Measurements from ENCODE around the gene RAP1GAP2.
"Not testable (repeated sequence)": the region's sequence is repeated elsewhere in the genome, so short reads cannot be mapped to it uniquely, and the experiment has no call there.

Gene RAP1GAP2

DNA sequence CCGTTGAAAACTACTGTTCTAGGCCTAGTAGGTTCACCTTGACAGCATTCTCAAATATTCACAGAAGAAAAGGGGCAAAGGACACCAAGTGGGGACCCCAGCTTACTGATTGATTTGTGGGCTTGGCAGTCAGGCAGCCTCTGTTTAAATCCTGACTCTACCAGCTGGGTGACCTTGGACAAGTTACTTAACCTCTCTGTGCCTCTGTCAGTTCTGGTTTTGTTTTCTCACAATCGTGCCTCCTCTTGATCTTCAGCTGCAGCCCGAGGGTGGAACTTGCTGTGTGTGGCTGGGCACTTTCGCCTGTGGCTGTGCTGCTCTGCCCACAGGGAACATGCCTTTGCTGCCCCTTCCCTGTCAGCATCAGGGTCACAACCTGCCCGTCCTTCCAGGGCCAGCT lies 17.8 kb downstream of the RAP1GAP2 start:
- DNase-seq (ENCODE audit: low read depth in 2 of 3, low spot score in 1 of 3): no peak

DNA sequence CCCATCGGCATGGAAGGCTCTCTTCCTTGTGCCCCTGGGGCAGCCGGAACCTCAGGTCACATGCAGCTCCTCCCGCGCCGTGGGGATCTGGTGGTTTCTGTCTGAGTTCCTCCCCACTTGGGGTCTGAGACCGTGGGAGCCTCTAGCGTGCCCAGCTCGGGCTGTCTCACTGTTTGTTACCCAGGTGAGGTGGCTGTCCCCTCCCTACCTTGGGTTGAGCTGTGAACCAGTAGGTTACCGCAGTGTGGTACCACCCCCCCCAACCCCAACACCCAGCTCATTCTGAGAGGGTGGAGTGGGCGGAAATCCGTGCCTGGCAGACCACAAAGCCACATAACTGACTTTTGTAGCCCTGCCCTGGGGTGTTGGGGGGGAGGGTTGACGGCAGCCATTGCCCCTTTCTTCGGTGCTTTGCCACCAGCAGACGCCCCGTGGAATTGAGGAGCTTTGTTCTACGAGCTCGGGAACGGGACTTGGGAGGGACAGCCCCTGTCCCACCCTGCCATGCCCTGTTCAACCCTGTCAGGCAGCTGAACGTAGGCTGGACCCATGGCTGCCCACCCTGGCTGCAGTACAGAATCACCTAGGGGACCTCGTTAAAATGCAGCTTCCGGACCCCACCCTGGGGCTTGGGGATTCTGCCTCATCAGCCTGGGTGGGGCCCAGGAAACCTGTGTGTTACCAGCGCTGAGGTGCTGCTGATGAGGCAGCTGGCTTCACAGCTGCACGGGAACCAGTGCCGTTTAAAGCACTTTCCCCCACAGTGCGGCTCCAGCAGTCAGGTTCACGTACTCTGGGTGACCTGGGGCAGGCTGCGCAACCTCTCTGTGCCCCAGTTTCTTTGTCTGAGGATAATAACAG lies 18.5 kb downstream of the RAP1GAP2 start:
- peak; percentile 71 to 79 (median 76) for DNase-seq (ENCODE audit: low read depth in 2 of 3, low spot score in 1 of 3)

DNA sequence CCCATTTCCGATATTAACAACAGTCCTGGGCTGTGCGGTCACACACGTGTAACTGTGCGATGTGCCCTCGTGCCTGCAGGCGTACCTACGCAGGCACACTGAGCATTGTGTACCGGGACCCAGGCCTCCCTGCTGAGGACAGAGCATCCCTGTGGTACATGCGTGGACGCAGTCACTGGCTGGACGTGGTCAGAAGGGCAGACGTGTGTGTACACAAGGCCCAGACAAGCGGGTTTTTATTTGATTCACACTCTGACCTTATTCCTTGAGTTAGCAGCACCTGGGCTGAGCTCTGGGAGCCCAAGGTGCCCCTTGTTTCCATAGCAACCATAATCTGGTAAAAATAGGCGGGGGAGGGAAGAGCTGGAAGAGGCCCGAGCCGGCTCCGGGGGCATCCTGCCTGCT lies 19.5 kb downstream of the RAP1GAP2 start:
- no peak for DNase-seq (ENCODE audit: low read depth in 2 of 3, low spot score in 1 of 3)

DNA sequence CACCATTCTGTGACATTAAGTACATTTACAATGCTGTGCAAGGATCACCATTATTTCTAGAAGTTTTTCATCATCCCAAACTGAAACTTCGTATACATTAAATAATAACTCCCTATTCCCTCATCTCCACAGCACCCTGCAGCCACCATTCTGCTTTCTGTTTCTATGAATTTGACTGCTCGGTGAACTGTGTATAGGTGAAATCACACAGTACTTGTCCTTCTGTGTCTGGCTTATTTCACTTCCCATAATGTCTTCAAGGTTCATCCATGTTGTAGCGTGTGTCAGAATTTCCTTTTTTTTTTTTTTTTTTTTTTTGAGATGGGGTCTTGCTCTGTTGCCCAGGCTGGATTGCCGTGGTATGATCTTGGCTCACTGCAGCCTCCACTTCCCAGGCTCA lies 20.4 kb downstream of the RAP1GAP2 start:
- no peak for DNase-seq (ENCODE audit: low read depth in 2 of 3, low spot score in 1 of 3)

DNA sequence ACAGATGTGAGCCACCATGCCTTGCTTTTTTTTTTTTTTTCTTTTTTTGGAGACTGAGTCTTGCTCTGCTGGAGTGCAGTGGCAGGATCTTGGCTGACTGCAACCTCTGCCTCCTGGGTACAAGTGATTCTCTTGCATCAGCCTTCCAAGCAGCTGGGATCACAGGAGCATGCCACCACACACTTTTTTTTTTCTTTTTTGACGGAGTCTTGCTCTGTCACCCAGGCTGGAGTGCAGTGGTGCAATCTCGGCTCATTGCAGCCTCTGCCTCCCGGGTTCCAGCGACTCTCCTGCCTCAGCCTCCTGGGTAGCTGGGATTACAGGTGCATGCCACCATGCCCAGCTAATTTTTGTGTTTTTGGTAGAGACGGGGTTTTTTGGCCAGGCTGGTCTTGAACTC lies 23.1 kb downstream of the RAP1GAP2 start:
- DNase-seq (ENCODE audit: low read depth in 2 of 3, low spot score in 1 of 3): not testable (repeated sequence)

DNA sequence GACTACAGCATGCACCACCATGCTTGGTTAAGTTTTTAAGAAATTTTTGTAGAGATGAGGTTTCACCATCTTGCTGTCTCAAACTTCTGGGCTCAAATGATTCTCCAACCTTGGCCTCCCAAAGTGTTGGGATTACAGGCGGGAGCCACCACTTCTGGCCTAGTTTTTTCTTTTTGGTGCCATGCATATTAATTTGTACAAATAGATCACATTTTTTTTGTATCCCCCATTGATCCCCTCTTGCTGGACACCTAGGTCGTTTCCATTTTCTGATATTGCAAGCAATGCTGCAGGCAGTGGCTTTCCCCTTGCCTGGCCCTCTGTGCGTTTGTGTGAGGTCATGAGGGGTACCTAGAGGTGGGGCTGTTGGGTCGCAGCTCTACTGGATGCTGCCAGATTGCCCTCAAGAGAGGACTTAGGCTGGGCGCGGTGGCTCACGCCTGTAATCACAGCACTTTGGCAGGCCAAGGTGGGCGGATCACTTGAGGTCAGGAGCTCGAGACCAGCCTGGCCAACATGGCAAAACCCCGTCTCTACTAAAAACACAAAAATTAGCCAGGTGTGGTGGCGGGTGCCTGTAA lies 23.8 kb downstream of the RAP1GAP2 start:
- no peak for DNase-seq (ENCODE audit: low read depth in 2 of 3, low spot score in 1 of 3)

DNA sequence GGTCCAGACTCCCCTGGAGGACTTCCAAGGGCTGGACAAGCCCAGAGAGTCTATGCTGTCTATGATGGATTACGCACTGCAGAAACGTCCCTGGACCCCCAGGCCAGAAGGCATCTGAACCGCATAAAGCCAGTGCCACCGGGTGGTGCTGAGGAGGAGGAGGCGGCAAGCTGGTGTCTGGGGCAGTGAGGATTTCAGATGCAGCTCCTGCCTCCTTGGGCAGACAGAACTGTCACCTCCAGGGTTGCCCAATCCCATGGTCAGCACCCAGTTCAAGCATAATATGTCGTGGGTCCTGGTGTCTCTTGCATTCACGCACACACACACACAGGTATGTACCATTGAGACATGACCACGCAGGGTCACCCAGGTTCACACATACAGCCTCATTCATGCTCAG lies 25.6 kb downstream of the RAP1GAP2 start:
- no peak for DNase-seq (ENCODE audit: low read depth in 2 of 3, low spot score in 1 of 3)

DNA sequence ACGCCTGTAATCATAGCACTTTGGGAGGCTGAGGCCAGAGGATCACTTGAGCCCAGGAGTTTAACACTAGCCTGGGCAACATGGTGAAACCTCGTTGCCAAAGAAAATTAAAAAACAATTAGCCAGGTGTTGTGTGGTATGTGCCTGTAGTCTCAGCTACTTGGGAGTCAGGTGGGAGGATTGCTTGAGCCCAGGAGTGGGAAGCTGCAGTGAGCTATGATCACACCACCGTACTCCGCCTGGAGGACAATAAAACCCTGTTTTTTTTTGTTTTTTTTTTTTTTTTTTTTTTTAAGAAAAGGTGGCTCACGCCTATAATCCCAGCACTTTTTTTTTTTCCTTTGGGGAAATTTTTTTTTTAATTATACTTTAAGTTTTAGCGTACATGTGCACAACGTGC lies 26.1 kb downstream of the RAP1GAP2 start:
- DNase-seq (ENCODE audit: low read depth in 2 of 3, low spot score in 1 of 3): no peak

DNA sequence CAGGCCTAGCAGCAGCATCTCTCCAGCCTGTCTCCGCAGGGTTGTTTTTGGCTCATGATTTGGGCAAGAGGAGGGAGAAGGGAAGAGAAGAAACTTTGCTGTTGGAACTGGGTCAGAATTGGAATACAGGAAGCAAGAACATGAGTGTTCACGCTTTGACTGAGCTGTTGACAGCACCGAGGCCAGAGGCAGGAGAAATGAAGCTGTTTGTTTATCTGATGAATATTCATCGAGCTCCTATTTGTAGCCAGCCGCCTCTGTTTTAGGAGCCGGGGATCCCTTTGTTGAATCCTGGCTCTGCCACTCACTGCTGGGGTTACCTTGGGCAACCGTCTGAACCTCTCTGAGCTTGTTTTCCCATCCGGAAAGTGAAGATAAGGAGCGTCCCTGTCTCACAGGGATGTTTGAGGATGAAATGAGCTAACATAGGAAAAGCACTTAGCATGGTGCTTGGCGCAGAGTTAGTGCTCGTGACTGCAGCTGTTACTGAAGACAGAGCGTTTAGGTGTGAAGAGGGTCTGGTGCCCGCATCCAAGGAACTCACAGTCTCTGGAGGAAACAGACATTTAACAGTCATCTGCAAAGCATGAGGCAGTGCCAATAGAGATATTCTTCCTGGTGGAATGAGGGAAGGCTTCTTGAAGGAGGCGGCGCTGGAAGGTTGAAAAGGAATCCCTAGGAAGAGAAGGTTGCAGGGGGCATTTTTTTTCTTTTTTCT lies 29.2 kb downstream of the RAP1GAP2 start:
- DNase-seq (ENCODE audit: low read depth in 2 of 3, low spot score in 1 of 3): no peak

DNA sequence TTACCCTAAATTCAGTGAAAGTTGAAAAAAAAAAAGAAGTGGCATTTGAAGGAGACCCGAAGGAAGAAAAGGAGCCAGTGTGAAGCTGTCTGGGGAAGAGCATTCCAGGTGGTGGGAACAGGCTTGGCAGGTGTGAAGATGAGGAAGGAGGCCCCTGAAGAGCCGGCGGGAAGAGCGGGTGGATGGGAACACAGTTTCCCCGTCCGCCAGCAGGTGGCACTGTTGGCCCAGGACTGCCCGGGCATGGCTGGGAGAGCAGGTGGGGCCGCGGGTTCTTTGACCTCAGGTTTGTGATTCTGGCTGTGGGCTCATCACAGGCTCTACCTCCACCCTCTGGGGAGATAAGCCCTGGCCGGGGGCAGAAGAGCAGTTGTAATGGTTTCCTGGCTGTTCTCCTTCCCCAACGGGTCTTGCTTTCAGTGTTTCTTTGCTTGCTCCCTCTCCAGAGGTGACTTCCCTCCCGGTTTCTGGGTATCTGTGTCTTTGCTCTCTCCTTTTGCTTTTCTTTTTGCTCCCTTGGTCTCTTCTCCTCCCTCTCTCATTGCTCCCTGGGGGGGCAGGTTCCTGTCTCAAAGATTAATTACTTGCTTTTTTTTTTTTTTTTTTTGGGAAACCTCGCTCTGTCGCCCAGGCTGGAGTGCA lies 32.3 kb downstream of the RAP1GAP2 start:
- DNase-seq (ENCODE audit: low read depth in 2 of 3, low spot score in 1 of 3): peak; percentile 57 to 85 (median 74)

DNA sequence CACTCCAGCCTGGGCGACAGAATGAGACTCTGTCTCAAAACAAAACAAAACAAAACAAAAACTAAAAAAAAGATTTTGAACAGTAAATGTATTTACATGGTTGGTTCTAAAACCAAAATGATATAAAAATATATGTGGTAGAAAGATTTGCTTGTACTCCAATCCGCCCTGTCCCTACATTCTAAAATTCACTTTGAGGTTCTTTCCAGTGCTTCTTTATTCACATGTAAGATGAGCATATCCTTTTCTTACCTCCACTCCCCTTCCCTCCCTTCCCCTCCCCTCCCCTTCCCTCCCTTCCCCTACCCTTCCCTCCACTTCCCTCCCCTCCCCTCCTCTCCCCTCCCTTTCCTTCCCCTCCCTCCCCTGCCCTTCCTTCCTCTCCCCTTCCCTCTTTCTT lies 34.4 kb downstream of the RAP1GAP2 start:
- DNase-seq (ENCODE audit: low read depth in 2 of 3, low spot score in 1 of 3): no peak

DNA sequence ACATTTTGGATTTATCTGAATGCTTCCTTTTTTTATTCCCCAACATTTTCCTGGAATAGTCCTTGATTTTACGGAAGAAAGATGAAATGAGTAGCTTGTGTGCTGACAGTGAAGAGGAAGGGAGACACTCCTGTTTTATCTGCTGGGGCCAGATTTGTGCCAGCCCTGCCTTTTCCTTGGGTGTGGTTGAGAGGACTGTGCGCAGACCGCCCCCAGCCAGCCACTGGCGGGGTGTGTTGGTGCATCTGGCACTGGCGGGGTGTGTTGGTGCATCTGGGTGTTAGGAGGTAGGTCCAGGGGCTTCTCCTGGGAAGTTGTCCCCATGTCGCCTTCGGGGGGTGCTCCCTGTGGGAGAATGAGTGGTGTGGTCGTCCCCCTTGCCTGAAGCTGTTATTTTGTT lies 39.5 kb downstream of the RAP1GAP2 start:
- DNase-seq (ENCODE audit: low read depth in 2 of 3, low spot score in 1 of 3): no peak

DNA sequence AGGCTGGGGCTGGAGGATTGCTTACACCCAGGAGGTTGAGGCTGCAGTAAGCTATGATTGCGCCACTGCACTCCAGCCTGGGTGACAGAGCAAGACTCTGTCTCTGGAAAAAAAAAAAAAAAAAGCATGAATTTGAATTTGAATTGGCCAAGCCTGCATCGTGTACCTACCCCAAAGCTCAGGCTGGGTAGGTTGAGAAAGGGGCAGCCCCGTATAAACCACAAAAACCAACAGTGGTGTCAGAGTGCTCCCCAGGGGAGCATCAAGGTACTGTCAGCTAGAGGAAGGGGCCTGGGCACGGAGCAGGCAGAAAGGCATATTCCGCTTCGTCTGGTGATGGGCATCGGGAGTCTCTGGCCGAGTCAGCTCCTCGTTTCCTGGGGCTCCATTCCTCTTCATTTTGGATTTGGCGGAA lies 40.9 kb downstream of the RAP1GAP2 start:
- peak in 2 of 3 donors; percentile 32 to 37 for DNase-seq (ENCODE audit: low read depth in 2 of 3, low spot score in 1 of 3)

DNA sequence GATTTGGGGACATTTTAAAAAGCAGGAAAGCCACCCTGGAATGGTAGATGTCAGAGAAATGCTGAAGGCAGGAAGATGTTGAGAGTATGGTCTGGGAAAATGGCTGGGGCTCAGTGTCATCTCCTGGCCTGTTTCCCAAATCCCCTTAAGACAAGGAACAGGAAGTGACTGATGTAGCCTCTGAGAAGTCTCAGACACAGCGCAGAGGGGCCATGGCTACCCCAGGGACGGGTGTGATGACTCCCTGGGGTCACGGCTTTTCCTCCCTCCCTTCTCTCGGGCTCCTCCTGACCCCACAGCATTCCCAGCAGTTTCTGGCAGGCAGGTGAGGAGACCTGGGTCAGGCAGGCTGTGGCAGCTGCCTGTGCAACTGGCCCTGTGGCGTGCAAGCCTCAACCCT lies 45.4 kb downstream of the RAP1GAP2 start:
- DNase-seq (ENCODE audit: low read depth in 2 of 3, low spot score in 1 of 3): no peak

DNA sequence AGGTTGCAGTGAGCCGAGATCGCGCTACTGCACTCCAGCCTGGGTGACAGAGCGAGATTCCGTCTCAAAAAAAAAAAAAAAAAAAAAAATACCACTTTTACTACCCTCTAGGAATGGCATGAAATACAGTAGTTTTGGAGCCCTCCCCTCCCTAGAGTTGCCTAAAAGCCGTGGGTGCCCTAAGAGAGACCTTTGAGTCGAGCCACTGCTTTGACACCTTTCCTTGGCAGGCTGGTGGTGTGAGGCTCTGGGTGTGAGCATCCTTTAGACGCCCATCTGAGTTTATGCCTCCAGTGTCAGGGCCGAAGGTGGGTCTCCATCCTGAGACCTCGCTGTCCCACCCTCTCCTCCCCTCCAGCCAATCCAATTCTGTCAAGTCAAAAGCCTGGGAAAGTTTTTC lies 46.2 kb downstream of the RAP1GAP2 start:
- DNase-seq (ENCODE audit: low read depth in 2 of 3, low spot score in 1 of 3): no peak

DNA sequence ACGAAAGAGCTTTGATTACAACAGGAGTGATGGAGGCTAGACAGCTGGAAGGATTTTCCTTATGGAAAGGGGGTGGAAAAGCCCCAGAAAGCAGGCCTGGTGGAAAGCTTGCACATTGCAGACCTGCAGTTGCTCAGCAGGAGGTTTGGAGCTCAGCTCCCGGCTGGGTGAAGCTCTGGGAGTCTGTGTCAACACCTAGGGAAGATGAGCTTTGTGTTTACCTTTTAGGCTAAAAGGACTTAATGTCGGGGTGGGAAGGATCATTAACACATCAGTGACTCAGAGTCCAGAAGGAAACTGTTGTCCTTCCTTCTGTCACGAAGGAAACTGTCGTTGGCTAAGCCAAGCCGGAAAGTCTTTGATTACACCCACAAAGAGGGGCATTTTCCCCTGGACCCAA lies 48.2 kb downstream of the RAP1GAP2 start:
- DNase-seq (ENCODE audit: low read depth in 2 of 3, low spot score in 1 of 3): no peak

DNA sequence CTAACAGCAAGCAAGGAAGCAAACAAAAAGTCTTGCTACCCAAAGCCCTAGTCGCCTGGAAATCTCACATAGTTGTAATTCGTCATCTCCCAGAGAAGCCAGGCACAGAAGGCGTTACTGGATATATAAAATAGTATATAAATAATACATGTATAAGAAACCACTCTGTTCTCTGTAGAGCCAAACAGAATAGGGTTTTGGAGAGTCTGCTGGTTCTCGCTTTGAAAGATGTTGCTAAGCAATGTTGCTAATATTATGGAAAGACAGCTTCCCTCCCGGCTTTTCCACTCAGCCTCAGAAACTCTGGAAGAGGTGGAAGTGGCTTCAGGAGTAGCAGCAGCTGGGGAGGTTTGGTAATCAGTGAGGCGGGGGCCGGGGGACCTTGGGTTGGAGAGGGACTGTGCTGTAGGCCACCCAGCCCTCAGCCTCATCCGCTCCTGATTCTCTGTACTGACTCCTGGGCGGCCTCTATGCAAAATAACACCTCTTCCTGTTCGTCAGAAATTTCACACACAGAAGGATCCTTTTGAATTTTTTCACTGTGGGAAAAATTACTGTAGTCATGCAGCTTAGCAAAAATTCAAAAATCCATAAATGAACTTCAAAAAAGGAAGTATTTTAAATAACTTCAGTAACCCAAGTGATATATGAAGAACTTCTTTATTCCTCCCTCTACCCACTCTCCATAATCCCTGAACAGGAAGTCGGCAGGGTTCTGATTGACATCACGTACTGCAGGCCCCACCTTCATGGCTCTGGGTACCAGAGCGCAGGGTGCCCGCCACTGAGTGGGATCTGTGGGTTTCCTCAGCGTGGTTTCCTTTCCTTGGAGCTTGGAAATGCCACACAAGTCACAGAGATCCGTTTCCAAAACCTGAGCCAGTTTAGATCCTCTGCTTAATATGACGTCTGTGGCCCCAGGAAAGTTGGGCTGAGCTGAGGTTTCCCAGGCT lies 51.4 kb downstream of the RAP1GAP2 start:
- no peak for DNase-seq (ENCODE audit: low read depth in 2 of 3, low spot score in 1 of 3)

DNA sequence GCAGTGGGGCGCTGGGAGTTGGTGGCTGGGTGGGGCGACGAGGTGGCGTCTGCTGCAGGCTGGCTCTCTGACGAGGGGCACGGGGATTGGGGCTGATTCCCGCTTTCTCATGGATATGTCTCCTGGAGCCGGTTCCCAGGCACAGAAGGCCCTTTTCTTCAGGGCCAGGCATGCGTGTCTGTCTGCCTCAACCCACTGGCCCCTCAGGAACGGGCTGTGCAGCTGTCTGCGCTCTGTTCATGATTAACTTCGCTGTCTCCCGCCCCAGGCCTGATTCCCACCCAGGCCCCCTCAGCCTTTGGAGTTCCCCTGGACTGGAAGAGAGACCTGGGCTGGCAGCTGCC lies 53.1 kb downstream of the RAP1GAP2 start:
- no peak for DNase-seq (ENCODE audit: low read depth in 2 of 3, low spot score in 1 of 3)

DNA sequence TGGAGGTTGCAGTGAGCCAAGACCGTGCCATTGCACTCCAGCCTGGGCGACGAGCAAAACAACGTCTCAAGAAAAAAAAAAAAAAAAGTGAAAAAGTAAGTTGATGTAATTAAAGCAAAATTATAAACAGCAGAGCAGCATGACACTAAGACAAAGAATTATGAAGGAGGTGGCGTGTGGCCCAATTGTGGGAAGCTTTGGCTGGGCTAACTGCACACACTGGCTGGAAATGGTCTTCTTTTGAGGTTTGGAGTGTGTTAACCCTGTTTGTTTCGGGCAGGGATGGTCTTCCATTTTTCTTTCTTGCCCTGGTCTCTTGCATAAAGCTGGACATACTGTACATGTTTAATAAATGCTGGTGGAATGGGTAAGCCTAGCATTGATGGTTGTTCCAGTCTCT lies 54.8 kb downstream of the RAP1GAP2 start:
- DNase-seq (ENCODE audit: low read depth in 2 of 3, low spot score in 1 of 3): no peak

DNA sequence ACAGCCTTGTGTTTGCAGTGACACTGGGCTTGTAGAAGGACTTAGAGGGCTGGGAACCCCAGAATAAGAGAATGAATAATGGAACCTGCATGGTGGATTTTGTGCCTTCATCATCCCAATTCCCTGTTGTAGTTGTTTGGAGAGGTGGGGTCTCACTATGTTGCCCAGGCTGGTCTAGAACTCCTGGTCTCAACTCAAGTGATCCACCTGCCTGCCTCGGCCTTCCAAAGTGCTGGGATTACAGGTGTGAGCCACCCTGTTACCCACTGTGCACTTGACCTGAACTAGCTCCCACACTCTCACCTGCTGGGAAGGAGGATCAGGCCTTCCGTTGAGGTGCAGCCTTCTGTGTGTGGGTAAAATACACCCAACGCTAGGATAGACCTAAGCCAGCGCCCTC lies 55.4 kb downstream of the RAP1GAP2 start:
- no peak for DNase-seq (ENCODE audit: low read depth in 2 of 3, low spot score in 1 of 3)

DNA sequence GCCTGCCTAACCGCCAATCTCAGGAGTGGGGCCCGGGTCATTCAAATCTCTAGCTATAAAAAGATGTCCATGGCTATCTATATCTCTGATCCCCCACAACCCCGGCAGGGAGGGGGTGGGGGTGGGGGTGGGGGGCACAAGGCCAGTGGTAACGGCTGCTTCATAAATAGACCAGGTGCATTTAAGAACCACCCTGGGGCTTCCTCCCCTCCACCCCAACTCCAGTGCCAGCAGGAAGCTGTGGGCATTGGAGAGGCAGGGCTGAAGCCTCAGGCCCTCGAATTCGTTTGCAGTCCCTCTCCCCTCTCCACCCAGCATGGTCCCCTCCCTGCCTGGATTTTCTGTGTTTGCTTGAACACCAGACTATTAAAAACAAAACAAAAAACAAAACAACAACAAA lies 56.0 kb downstream of the RAP1GAP2 start:
- DNase-seq (ENCODE audit: low read depth in 2 of 3, low spot score in 1 of 3): no peak

All from stimulated activated CD4-positive, alpha-beta T cell treated with anti-CD3 and anti-CD28 coated beads, Interleukin-12 subunit alpha, Interleukin-12 subunit beta, amount 100 ng/mL, for 48 hours (primary cell).